ENCODE results near the gene UMAD1.

The UMAD1 gene

GRCh38 chr7:7911369-7912123 lies 271.0 kb downstream of the UMAD1 start:
- Histone ChIP-seq H3K4me1 (ENCODE audit: low read length) (peaks cover 15% of the 10 kb centered on the region), H3K9me2 (replicated peaks; ENCODE audit: insufficient read depth, low read length) (no peaks in the 10 kb centered on the region), H3K9ac (ENCODE audit: low read length) (no peak overlapping the region), H3K9me3 (replicated peaks; ENCODE audit: insufficient read depth, low read length) (no peaks in the 10 kb centered on the region), H3F3A (ENCODE audit: insufficient read depth, low read length) (no peaks in the 10 kb centered on the region), H3K36me3 (replicated peaks; ENCODE audit: insufficient read depth, low read length) (no peaks in the 10 kb centered on the region), H4K20me1 (ENCODE audit: insufficient read depth, low read length) (no peaks in the 10 kb centered on the region), H3K4me3 (ENCODE audit: low read length) (no peak overlapping the region), H3K4me2 (ENCODE audit: low read depth, low read length) (no peak overlapping the region), H2AFZ (ENCODE audit: low read length) (no peak overlapping the region), H3K27me3 (replicated peaks; ENCODE audit: insufficient read depth, low read length) (no peaks in the 10 kb centered on the region), H3K79me2 (ENCODE audit: low read length) (no peaks in the 10 kb centered on the region), H3K27ac (ENCODE audit: low read length) (no peak overlapping the region)
- TF ChIP-seq EZH2 (optimal IDR thresholded peaks at IDR 0.05; ENCODE audit: low read depth, low read length), result no peak
- TF ChIP-seq EZH2phosphoT487 (IDR thresholded peaks at IDR 0.05; ENCODE audit: low read length), result no peak
- TF ChIP-seq, protein P1, sequence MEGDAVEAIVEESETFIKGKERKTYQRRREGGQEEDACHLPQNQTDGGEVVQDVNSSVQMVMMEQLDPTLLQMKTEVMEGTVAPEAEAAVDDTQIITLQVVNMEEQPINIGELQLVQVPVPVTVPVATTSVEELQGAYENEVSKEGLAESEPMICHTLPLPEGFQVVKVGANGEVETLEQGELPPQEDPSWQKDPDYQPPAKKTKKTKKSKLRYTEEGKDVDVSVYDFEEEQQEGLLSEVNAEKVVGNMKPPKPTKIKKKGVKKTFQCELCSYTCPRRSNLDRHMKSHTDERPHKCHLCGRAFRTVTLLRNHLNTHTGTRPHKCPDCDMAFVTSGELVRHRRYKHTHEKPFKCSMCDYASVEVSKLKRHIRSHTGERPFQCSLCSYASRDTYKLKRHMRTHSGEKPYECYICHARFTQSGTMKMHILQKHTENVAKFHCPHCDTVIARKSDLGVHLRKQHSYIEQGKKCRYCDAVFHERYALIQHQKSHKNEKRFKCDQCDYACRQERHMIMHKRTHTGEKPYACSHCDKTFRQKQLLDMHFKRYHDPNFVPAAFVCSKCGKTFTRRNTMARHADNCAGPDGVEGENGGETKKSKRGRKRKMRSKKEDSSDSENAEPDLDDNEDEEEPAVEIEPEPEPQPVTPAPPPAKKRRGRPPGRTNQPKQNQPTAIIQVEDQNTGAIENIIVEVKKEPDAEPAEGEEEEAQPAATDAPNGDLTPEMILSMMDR (IDR thresholded peaks at IDR 0.05; ENCODE audit: low read length), result no peak
- no peak for DNase-seq

DNA sequence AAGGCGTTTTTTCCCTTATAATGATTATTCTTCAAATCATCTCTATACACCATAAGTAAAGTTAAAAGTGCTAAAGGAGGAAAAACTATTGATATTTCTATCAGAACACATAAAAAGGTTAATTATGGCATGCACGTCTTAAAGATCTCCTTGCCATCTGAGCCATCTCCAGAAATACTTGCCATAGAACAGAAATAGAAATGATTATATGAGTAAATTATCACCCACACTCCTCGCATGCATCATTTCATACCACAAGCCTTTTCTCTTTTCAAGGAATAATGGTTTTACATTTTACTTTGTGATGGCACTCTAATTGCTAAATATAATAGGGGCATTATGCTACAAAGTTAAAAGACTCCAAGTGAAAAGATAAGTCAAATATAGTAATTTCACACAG lies 272.4 kb downstream of the UMAD1 start:
- H3K4me1 ChIP-seq (ENCODE audit: low read length), result peaks cover 15% of the 10 kb centered on the region
- H2AFZ ChIP-seq (ENCODE audit: low read length), result no peak overlapping the region
- H3K4me2 ChIP-seq (ENCODE audit: low read depth, low read length), result no peak overlapping the region
- no peak overlapping the region for H3K4me3 ChIP-seq (ENCODE audit: low read length)
- no peak overlapping the region for H3K9ac ChIP-seq (ENCODE audit: low read length)
- H3K27ac ChIP-seq (ENCODE audit: low read length), result no peak overlapping the region
- H3K79me2 ChIP-seq (ENCODE audit: low read length), result no peaks in the 10 kb centered on the region
- no peaks in the 10 kb centered on the region for H3K9me2 ChIP-seq (replicated peaks; ENCODE audit: insufficient read depth, low read length)
- TF ChIP-seq, protein P1 (IDR thresholded peaks at IDR 0.05; ENCODE audit: low read length), result no peak
- TF ChIP-seq EZH2phosphoT487 (IDR thresholded peaks at IDR 0.05; ENCODE audit: low read length) (no peak), EZH2 (optimal IDR thresholded peaks at IDR 0.05; ENCODE audit: low read depth, low read length) (no peak)
- H3K27me3 ChIP-seq (replicated peaks; ENCODE audit: insufficient read depth, low read length), result no peaks in the 10 kb centered on the region
- H4K20me1 ChIP-seq (ENCODE audit: insufficient read depth, low read length), result no peaks in the 10 kb centered on the region
- H3F3A ChIP-seq (ENCODE audit: insufficient read depth, low read length), result no peaks in the 10 kb centered on the region
- H3K36me3 ChIP-seq (replicated peaks; ENCODE audit: insufficient read depth, low read length), result no peaks in the 10 kb centered on the region
- no peak for DNase-seq
- no peaks in the 10 kb centered on the region for H3K9me3 ChIP-seq (replicated peaks; ENCODE audit: insufficient read depth, low read length)

GRCh38 chr7:7913504-7913903 lies 273.0 kb downstream of the UMAD1 start:
- H3K79me2 ChIP-seq (ENCODE audit: low read length), result no peaks in the 10 kb centered on the region
- no peak overlapping the region for H3K4me3 ChIP-seq (ENCODE audit: low read length)
- no peak overlapping the region for H2AFZ ChIP-seq (ENCODE audit: low read length)
- no peak overlapping the region for H3K4me2 ChIP-seq (ENCODE audit: low read depth, low read length)
- no peaks in the 10 kb centered on the region for H3K27me3 ChIP-seq (replicated peaks; ENCODE audit: insufficient read depth, low read length)
- no peak overlapping the region for H3K9ac ChIP-seq (ENCODE audit: low read length)
- H3K4me1 ChIP-seq (ENCODE audit: low read length), result peaks cover 16% of the 10 kb centered on the region
- no peaks in the 10 kb centered on the region for H3K36me3 ChIP-seq (replicated peaks; ENCODE audit: insufficient read depth, low read length)
- no peaks in the 10 kb centered on the region for H3F3A ChIP-seq (ENCODE audit: insufficient read depth, low read length)
- H3K9me2 ChIP-seq (replicated peaks; ENCODE audit: insufficient read depth, low read length), result no peaks in the 10 kb centered on the region
- H4K20me1 ChIP-seq (ENCODE audit: insufficient read depth, low read length), result no peaks in the 10 kb centered on the region
- TF ChIP-seq EZH2 (optimal IDR thresholded peaks at IDR 0.05; ENCODE audit: low read depth, low read length), result no peak
- TF ChIP-seq, protein P1 (IDR thresholded peaks at IDR 0.05; ENCODE audit: low read length), result no peak
- no peak for TF ChIP-seq EZH2phosphoT487 (IDR thresholded peaks at IDR 0.05; ENCODE audit: low read length)
- no peaks in the 10 kb centered on the region for H3K9me3 ChIP-seq (replicated peaks; ENCODE audit: insufficient read depth, low read length)
- no peak overlapping the region for H3K27ac ChIP-seq (ENCODE audit: low read length)
- DNase-seq, result no peak

Data from MM.1S (cell line).